ENCODE results near the gene CNGB1. TPM values are rescaled to one million over a fixed set of nuclear protein-coding genes. Genes with fewer than 3 reads are reported as not detected.
"Not testable (repeated sequence)": the region's sequence is repeated elsewhere in the genome, so short reads cannot be mapped to it uniquely, and the experiment has no call there.

The CNGB1 gene
- total RNA-seq, 1 donor from 2014 or later: not detected

DNA sequence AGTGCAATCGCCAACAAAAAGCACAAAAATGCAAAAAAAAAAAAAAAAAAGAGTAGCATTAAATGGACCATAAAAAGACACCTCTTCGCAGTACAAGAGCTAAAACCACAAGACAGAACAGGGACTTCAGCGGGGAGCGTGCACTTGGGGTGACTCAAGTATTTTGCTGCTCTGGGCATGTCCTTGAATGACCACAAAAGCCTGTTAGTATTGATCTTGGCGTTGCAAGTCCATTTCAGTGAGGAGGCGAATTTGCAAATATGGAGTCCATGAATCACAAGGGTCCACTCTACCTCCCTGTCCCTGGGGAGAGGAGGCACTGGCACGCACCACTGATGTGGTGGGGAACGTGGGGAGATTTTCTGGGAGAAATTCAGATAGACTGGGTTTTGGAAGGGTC lies 78.9 kb downstream of the CNGB1 start:
- intact Hi-C loops (cut with micrococcal nuclease): loop anchor here (10.0 kb wide), 2 partner anchors 233 to 317 kb away; partner anchors contain the start of gene CFAP20

DNA sequence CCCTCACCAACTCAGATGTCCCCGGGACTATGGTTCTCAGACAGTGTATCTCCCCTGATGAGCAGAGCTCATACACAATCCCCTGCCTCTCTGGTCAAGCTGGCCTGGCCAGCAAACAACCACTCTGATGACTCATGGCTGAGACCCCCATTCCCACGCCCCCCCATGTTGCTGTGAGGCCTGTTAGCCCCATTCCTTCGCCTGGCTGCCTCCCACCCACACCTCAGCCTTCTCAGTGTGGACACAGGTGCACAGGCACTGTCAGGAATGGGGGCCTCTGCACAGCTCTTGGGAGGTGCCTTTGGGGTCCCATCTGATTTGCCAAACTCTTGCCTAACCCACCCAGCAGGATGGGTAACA lies 80.2 kb downstream of the CNGB1 start:
- intact Hi-C loops (cut with micrococcal nuclease): loop anchor here (10.0 kb wide), 2 partner anchors 234 to 316 kb away; partner anchors contain the start of gene CFAP20

DNA sequence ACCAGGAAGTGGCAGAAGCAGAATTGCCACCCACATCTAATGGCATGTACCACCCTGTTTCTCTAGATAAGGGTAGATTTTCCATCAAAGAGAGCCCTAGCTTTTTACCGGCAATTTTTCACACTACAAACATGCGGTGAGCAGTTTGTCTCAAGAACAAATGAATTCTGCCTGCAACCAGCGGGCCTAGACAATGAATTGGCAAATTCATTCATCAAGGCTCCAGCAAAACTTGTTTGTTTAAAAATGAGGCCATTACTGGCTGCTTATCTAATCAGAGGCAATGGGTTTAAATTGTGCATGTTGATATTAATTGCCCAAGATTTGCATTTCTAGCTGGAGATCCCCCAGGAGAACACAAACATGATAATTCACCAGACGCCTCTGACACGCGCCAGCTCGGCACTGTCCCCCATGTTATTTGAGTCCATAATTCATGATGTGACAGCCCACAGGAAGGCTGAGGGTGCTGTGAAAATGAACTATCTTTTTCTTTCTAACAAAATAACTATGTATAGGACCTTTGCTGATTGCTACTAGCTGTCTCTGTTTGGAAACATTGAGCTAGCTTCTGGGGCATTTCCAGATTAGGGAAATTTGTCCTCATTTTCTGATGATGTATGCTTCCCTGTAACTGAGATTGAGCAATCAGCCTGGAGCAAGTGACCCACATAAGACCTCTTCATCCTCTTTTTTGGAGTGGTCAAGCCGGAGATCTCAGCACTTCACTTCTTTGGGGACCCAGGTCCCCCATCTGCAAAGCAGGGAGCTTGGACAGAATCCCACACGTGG lies 80.8 kb downstream of the CNGB1 start:
- intact Hi-C loops (cut with micrococcal nuclease): loop anchor here (10.0 kb wide), 2 partner anchors 235 to 315 kb away; partner anchors contain the start of gene CFAP20

DNA sequence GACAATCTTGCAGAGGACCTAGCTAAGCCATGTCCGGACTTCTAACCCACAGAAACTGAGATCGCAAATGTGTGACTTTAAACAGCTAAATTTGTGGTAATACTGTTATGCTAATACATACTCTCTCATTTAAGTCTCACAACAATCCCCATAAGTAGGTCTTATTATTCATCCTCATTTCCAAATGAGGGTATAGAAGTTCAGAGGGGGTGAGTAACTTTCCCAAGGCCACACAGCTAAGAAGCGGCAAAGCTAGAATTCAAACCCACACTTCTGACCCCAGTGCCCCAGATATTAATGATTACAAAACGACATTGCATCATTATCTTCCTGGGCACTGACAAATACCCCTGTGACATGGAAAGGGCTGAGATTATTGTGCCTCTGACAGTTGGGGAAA lies 81.4 kb downstream of the CNGB1 start:
- intact Hi-C loops (cut with micrococcal nuclease): no loop called here

DNA sequence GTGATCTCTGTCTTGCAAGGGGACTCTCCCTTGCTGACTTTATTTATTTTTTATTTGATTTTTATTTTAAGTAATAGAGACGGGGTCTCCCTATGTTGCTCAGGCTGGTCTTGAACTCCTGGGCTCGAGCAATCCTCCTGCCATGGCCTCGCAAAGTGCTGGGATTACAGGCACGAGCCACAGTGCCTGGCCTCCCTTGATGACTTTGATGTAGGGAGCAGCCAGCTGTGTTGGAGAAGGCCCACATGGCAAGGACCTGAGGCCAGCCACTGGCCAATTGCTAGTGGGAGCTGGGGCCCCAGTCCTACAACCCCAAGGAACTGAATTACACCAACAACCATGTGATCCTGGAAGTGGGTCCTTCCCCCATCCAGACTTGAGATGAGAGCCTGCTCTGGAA lies 81.8 kb downstream of the CNGB1 start:
- intact Hi-C loops (cut with micrococcal nuclease): no loop called here

DNA sequence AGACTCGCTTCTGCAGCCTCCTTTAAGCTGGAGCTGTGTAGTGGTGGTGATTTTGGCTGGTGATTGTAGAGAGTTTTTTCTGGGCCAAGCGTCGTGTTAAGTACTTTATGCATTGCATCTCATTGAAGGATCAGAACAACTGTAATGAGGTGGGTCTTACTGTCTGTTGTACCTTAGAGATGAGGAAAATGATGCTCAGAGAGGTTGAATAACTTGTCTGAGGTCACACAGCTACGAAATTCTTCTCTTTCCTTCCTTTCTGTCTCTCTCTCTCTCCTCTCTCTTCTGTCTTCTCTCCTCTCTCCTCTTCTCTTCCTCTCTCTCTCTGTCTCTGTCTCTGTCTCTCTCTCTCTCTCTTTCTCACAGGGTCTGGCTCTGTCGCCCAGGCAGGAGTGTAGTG lies 82.8 kb downstream of the CNGB1 start:
- intact Hi-C loops (cut with micrococcal nuclease): no loop called here

DNA sequence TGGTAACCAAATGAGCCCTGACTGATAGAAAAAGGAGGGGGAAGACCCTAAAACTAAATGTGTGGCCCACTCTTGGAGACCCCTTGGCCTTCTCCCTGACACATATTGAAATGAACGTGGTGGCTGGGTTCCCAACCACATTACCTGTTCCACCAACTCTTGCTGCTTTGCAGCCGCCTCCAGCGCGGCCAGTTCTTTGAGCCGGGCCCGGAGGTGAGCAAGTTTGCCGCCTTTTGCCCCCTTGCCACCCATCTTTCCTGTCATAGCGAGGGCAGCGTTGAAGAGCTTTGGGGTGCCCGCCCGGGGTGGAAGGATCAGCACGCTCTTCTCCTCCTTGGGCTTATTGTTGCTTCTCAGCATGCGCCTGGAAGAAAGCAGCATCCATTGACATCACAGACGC lies 83.2 kb downstream of the CNGB1 start:
- intact Hi-C loops (cut with micrococcal nuclease): no loop called here

DNA sequence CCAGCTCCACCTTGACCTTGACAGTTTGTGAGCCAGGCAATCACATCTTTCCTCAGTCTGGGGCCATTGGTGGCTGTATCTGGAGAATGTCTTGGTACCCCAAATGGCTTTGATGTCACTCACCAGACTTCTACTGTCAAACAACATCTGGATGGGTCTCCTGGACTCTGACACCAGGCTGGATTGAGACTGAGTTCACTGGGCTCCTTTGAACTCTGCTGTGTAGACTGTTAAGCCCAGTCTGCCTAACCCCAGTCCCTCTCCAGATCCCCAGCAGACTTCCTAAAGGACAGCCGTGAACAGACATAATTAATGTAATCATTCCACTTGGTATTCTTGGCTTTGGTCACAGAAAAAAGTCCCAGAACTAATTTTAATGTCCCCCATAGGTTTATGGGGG lies 84.5 kb downstream of the CNGB1 start:
- intact Hi-C loops (cut with micrococcal nuclease): no loop called here

DNA sequence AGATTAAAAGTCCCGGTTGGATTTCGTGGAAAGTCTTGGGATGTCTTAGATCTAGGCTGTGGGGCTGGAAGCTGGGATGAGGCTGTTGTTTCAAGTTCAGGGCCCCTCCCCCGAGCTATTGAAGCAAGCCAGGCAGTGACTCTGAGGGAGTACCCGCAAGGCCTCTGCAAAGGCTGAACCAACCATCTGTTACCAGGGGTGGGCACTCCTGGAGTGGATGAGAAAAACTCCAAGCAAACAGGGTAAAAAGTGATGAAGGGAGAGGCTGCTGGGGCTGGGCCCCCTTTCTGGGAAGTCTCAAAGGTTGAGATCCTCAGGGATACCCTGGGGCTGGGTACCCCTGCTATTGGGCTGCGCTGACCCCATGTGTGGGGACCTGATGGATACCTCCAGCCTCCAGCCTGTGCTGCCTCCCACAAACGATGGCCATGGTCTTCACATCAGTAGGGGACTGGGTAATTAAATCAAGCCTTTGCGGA lies 86.2 kb downstream of the CNGB1 start:
- intact Hi-C loops (cut with micrococcal nuclease): no loop called here

DNA sequence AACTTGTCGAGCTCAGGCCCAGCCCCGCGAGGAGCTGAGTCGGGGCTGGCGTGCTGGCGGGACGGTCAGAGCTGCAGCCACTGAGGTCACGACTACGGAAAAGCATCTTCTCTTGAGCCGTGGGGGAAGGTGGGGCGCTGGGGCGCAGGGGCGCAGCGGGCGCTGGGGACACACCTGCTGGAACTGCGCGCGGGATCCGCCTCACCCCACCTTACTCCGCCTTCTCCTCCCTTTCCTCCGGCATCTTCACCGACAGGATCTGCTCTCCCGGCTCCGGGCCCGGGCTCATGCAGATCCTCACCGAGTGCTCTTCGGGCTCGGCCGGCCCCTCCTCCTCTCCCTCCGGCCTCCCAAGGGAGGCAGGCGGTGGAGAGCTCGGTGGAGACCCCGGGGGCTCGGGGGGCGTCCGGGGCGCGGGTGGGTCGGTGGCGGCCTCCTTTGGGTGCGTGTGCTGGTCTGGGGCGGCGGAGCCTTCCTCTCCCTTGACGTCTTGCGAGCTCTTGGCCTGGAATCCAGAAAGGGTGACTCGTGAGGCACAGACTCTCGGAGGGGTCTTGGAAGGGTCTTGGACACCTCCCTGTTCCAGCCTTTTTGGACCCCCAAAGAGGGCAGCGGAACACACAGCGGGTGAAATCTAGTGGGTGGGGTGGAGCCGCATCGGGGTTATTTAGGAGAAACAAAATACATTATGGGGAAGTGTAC lies 86.8 kb downstream of the CNGB1 start:
- intact Hi-C loops (cut with micrococcal nuclease): no loop called here

DNA sequence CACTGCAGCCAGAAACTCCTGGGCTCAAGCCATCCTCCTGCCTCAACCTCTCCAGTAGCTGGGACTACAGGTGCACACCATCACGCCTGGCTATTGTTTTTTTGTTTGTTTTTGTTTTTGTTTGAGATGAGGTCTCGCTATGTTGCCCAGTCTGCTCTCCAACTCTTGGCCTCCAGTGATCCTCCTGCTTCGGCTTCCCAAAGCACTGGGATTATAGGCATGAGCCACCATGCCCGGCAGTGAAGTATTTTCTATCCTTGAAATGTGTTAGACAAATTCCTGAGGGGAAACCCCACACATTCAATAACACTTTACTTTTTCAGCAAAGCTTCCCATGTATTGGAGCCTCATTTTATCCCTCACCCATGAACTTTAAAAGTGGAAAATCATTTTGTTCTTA lies 87.4 kb downstream of the CNGB1 start:
- intact Hi-C loops (cut with micrococcal nuclease): no loop called here

DNA sequence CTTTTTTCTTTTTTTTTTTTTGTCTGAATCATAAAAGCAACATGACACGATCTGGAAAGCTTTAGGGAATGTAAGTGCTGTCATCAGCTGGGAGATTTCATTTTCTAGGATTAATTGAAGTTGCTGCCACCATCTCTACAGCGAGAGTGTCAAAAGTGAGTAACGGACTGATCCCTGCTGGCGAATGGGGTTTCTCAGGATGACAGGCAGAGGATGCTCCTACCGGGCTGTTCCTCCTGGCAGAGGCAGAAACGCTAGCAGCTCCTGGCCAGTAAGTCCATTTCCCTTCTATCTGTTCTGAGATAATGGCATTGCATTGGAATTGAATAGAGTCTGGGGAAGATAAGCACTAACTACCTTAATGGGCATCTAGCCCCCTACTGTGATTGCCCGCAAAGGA lies 88.1 kb downstream of the CNGB1 start:
- intact Hi-C loops (cut with micrococcal nuclease): no loop called here

DNA sequence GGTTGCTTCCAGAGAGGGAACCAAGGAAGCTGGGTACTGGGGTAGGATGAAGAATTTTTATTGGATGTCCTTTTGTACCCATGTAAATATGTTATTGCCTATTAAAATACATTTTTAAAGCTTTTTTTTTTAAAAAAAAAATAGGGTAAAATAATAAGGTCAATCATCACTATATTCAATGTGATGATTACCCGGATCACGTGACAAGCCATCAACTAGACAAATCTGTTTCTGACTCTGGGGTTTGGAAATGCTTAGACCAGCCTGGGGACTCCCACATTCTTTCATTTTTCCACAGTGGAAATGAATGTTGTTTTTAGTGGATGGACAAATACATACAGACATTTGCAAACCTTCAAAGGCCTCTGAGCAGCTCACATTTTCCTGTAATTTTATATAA lies 88.7 kb downstream of the CNGB1 start:
- intact Hi-C loops (cut with micrococcal nuclease): no loop called here

DNA sequence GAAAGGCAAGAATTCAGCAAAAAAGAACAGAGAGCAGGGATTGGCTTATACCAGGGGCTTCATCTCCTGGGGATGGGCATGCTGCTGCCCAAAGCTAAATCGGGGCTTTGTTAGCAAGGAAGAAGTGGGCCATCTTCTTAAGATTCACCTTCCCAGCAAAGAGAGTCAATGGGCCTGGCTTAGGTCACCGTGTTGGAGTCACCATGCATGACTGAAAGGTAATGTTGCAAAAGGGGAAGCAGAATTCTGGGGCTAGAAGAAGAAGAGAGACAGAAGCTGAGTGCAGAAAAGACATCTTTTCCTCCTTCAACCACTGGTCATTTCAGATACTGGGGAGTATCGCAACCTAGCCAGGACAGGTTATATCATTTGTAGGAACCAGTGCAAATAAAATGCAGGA lies 92.3 kb downstream of the CNGB1 start:
- intact Hi-C loops (cut with micrococcal nuclease): no loop called here

DNA sequence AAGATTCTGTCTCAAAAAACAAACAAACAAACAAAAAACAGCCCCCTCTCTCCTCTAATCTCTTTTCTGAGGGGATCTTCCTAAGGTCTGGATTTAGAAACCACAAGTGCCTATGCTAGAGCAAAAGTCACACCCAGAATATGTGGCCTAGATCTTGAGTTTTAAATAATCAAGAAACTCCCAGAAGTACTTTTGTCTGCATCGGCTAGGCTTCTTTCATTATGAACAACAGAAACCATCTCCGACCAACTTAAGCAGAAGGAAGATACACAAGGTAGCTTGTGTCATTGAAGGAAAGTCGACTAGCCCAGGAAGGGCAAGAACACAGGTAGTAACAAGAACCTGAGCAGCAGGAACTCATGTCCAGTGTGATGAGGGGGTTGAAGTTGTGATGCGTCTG lies 94.7 kb downstream of the CNGB1 start:
- intact Hi-C loops (cut with micrococcal nuclease): no loop called here

DNA sequence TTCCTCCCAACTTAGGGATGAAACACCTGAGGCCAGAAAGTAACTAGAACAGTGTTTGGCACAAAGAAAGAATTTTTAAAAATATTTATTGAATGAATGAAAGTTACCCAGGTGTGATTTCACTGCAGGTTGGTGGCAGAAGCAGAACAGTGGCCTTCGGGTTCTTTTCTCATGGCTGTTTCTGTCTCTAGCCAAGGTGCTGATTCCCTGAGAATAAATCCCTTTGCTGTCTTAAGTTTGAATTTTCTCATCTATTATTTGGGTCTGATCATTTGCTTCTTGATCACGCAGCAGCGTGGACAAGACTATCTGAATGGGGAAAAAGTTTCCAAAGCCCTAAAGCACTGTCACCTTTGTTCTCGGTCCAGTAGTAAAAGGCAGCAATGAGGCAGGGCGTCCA lies 95.6 kb downstream of the CNGB1 start:
- intact Hi-C loops (cut with micrococcal nuclease): no loop called here

DNA sequence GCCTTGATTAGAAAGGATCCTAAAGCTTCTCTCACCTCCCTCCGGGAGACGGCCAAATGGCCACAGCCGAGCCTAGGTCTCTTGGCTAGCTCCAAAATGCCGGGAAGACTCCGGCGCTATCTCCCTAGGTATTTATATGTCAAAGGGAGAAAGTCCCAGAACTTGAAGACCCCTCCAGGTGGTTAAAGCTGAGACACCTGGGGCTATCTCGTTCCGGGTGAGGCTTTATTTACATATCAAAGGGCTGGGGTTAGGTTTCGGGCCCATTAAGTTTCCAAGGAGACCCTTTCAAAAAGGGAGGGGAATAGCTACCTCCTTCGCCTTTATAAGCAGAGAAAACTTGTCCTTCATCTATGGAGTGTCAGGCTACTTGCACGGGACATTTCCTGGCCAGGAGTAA lies 97.7 kb downstream of the CNGB1 start:
- intact Hi-C loops (cut with micrococcal nuclease): no loop called here

DNA sequence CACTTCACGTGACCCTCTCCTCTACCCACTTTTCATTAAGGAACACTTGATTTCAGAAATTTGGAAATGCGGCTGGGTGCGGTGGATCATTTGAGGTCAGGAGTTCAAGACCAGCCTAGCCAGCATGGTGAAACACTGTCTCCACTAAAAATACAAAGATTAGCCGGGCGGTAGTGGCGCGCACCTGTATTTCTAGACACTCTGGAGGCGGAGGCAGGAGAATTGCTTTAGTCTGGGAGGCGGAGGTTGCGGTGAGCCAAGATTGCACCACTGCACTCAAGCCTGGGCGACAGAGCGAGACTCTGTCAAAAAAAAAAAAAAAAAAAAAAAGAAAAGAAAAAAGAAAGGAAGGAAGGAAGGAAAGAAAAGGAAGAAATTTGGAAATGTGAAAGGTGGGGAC lies 98.2 kb downstream of the CNGB1 start:
- intact Hi-C loops (cut with micrococcal nuclease): not testable (repeated sequence)

DNA sequence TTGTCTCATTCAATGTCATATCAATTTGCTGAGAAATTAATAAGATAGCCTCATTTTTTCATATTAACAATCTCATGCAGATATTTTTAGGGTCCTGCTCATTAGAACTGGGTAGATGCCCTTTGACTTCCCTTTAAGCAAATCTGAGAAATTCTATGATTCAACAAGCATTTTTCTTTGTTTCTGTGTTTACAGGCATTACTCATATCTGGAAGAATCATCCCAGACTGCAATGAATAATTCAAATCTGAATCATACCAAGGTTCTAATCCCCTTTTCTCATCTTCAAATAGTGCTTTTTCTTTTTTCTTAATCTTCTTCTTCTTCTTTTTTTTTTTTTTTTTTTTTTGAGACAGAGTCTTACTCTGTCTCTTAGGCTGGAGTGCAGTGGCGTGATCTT lies 99.5 kb downstream of the CNGB1 start:
- intact Hi-C loops (cut with micrococcal nuclease): no loop called here

DNA sequence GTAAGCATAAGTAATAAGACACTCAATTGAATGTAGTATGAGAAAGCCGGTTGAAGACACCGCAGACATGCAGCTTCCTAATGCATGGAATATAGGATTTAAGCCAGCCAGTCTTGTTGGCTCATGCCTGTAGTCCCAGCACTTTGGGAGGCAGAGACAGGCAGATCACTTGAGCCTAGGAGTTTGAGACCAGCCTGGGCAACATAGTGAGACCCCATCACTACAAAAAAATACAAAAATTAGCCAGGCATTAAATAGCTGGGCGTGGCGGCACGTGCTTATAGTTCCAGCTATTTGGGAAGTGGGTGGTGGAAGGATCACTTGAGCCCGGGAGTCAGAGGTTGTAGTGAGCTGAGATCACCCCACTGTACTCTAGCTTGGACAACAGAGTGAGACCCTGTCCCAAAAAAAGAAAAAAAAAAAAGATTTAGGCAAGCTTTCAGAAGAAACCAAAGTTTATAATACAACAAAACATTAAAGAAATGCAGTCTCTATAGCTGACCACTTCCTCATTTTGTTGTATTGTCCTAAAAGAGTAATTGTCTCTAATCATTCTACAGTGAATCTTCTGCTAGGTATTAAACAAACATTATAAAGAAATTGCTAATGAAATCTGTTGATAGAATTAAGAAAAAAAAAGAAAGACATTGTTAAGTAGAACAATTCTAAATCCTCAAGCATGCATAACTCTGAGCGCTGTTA lies 100.0 kb downstream of the CNGB1 start:
- intact Hi-C loops (cut with micrococcal nuclease): no loop called here

DNA sequence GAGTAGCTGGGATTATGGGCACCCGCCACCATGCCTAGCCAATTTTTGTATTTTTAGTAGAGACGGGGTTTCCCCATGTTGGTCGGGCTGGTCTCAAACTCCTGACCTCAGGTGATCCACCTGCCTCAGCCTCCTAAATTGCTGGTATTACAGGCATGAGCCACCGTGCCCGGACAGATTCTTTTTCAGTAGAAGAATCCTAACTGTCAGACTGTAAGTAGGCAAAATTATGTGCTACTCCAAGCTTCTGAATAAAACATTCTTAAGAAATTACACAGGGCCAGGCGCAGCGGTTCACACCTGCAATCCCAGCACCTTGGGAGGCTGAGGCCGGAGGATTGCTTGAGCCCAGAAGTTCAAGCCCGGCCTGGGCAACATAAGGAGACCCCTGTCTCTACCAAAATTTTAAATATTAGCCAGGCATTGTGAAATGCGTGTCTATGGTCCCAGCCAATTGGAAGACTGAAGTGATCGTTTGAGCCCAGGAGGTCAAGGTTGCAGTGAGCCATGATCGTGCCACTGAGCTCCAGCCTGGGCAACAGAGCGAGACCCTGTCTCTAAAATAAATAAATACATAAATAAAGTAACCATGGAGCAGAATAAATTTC lies 101.9 kb downstream of the CNGB1 start:
- intact Hi-C loops (cut with micrococcal nuclease): no loop called here
